ENCODE results near the gene MUC4.

The MUC4 gene

GRCh38 chr3:195699388-195699771 lies 112.3 kb downstream of the MUC4 start:
- DNase-seq (ENCODE audit: low read depth in 1 of 2, low spot score in 1 of 2): no peak

GRCh38 chr3:195698647-195699387 lies 112.9 kb downstream of the MUC4 start:
- no peak for DNase-seq (ENCODE audit: low read depth in 1 of 2, low spot score in 1 of 2)

GRCh38 chr3:195698325-195698646 lies 113.4 kb downstream of the MUC4 start:
- no peak for DNase-seq (ENCODE audit: low read depth in 1 of 2, low spot score in 1 of 2)

GRCh38 chr3:195697582-195698324 lies 114.0 kb downstream of the MUC4 start:
- DNase-seq (ENCODE audit: low read depth in 1 of 2, low spot score in 1 of 2): no peak
